Measurements from ENCODE around the gene TCAIM. TPM values are rescaled to one million over a fixed set of nuclear protein-coding genes. Genes with fewer than 3 reads are reported as not detected.

The TCAIM gene
- polyA plus RNA-seq, 4 donors: 28.8 to 47.3 (median 46.6) TPM

DNA sequence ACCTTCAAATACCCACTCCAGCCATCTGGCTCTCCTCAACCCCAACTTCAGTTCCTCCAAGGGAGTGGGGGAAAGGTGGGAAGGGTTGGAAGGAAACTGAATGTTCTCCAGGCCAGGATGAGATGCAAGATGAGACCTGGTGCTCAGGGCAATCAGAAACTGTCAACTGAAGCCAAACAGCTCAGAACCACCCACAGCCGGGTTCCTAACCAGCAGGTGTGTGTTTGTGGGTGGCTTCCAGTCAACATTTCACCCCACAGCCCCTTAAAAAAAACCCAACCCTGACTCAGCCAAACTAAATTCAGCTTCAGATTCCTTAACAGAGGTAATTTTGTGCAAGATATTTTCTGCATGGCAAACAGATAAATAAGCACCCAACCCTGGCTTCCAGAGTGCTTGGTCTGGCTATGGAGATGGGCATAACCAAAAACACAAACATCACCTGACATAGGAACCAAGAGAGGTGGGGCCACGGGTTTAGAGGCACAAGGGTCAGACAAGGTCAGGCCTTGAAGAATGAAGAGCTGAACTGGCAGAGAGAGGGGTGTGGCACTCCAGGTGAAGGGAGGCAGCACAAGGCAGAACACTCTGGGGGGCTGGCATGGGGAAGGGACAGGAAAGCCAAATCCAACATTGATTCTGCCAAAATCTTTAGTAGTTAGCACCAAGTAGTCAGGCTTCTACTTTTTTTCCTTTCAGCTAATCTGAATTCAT lies 104.2 kb downstream of the TCAIM start:
- no peak for DNase-seq (ENCODE audit: low read depth in 4 of 4, low spot score in 3 of 4)

- no peak for DNase-seq (ENCODE audit: low read depth in 4 of 4, low spot score in 3 of 4)
These were observed 105.9 kb downstream of the TCAIM start for GRCh38 chr3:44444437-44444836.

DNA sequence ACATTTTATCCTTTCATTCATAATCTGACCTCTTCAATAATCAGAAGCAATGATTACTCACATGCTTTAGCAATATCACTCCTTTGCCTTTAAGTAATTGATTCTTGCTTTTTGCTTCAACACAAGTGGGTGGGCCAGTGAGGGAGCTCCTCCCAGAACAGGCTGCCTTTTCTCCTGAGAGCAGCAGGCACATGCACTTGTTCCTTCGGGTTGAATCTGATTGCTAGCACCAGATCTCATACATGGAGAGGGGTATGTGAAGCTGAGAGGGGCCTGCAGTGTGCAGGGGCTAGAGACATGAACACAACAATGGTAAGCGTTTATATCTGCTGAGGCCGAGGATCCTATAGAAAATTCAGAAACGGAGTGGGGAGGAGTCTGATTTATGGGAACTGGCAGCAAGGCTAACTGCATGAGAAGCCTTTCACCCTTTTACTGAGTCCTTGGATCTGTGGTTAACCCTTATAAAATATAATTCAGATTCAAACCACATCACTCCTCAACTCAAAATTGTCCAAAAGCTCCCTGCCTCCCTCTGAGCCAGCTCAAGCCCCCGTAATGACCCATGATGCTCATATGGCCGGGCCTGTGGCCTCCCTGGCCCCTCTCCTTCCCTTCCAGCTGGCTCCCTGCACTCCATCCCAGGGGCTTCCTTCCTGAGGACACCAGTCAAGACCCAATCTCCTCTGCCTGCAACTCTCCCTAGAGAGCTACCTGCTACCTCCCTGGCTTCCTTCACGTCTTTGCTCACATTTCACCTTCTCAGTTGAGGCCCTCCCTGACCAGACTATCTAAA lies 106.5 kb downstream of the TCAIM start:
- DNase-seq (ENCODE audit: low read depth in 4 of 4, low spot score in 3 of 4): no peak

GRCh38 chr3:44445786-44446185 lies 107.2 kb downstream of the TCAIM start:
- DNase-seq (ENCODE audit: low read depth in 4 of 4, low spot score in 3 of 4): no peak

DNA sequence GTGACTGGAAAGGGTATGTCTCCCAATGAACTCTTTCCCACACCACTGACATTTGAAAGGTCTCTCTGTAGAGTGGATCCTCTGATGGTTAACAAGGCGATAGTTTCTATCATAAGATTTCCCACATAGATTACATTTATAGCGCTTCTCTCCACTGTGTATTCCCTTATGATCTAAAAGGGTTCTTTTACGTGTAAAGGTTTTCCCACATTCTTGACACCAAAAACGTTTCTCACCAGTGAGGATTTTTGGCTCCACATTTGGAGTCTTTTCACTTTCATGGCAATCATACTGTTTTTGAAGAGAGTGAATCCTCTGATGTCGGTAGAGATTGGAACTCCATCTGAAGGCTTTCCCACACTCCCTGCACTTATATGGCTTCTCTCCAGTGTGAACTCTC lies 108.4 kb downstream of the TCAIM start:
- DNase-seq (ENCODE audit: low read depth in 4 of 4, low spot score in 3 of 4): no peak

GRCh38 chr3:44451441-44451840 lies 112.9 kb downstream of the TCAIM start:
- no peak for DNase-seq (ENCODE audit: low read depth in 4 of 4, low spot score in 3 of 4)

DNA sequence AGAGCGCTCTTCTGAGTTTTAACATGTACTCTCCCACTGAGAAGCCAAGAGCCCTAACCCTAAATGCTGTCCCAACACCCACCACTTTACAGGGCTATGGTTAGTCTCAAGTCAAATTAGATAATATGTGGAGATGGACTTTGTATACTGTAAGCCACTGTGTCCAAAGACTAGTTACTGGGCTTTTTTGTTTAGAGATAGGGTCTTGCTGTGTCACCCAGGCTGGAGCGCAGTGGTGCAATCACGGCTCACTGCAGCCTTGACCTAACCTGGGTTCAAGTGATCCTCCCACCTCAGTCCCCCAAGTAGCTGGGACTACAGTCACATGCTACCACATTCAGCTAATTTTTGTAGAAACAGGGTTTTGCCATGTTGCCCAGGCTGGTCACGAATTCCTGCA lies 115.7 kb downstream of the TCAIM start:
- no peak for DNase-seq (ENCODE audit: low read depth in 4 of 4, low spot score in 3 of 4)

DNA sequence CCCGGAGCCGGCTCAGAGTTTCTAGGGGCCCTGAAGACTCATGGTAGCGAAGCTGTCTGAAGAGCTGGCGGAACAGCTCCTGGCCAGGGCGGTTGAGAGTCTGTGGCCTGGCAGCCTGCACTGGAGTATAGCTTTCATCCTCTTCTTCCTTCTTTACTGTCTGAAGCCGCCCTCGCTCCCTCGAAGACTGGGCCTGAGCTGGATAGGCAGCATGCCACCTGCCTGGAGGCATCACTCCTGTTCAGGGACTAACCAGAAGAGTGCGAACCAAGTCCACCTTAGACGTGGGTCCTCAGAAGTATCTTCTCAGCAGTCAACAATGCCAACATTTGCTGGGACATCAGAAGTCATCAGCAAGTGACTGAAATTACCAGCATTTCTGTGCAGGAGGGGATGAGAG lies 116.8 kb downstream of the TCAIM start:
- no peak for DNase-seq (ENCODE audit: low read depth in 4 of 4, low spot score in 3 of 4)

Other genes with a start within 250 kb of the TCAIM start
- not detected for gene TOPAZ1, start 96.9 kb upstream of the TCAIM start, polyA plus RNA-seq (ENCODE audit: insufficient read length in 4 of 4)
- gene ZNF445, start 138.9 kb downstream of the TCAIM start, polyA plus RNA-seq (ENCODE audit: insufficient read length in 4 of 4): 10 to 100 TPM; 19.2 to 28.2 (median 24.5) TPM
- gene ZKSCAN7, start 216.4 kb downstream of the TCAIM start, polyA plus RNA-seq (ENCODE audit: insufficient read length in 4 of 4): 10 to 100 TPM; 13.3 to 16.9 (median 16.4) TPM
- 10 to 100 TPM in 3 of 4 donors, 1 to 10 TPM in 1; 8.8 to 15.7 (median 10.9) TPM for gene ZNF660, start 246.2 kb downstream of the TCAIM start, polyA plus RNA-seq (ENCODE audit: insufficient read length in 4 of 4)

Data from left renal pelvis (tissue), 4 donors.